Measurements from ENCODE around the gene H1-8. TPM values are rescaled to one million over a fixed set of nuclear protein-coding genes. Genes with fewer than 3 reads are reported as not detected.

H1-8 gene
- total RNA-seq, 1 experiment from 2014 or later = not detected

- H3K4me1 ChIP-seq (ENCODE audit: insufficient read depth, low read length) = no peaks in the 10 kb centered on the region; the same call in 1 of the 2 replicates
- BruUV-seq (replicated peaks) = no TSS peak
- intact Hi-C loops (cut with micrococcal nuclease) = no loop called here
Measured at GRCh38 chr3:129553171-129553570, 10.2 kb downstream of the H1-8 start.

GRCh38 chr3:129553719-129554118, 10.7 kb downstream of the H1-8 start:
- Histone ChIP-seq H3K27ac (ENCODE audit: low read length) (no peak overlapping the region), H3K4me2 (ENCODE audit: low read length) (no peak overlapping the region), H3K9me3 (ENCODE audit: low read length) (no peaks in the 10 kb centered on the region), H3F3A (ENCODE audit: low read length, unreplicated experiment) (no peaks in the 10 kb centered on the region), H3K27me3 (ENCODE audit: low read length) (no peaks in the 10 kb centered on the region), H3K79me2 (ENCODE audit: low read length) (no peaks in the 10 kb centered on the region), H3K36me3 (ENCODE audit: low read depth, low read length) (no peaks in the 10 kb centered on the region), H3K4me1 (ENCODE audit: insufficient read depth, low read length) (no peaks in the 10 kb centered on the region; the same call in 1 of the 2 replicates), H3K9ac (ENCODE audit: low read length) (no peak overlapping the region), H3K9me2 (replicated peaks; ENCODE audit: low read length) (no peaks in the 10 kb centered on the region), H2AFZ (ENCODE audit: low read length) (no peak overlapping the region), H4K20me1 (ENCODE audit: low read length) (no peaks in the 10 kb centered on the region), H3K4me3 (ENCODE audit: low read length) (no peak overlapping the region)
- intact Hi-C loops (cut with micrococcal nuclease) = no loop called here
- CTCF ChIA-PET = no interaction called here
- ATAC-seq (no peak), DNase-seq (no peak)
- BruUV-seq (replicated peaks) = no TSS peak
- POLR2A ChIA-PET (ENCODE audit: unreplicated experiment) = no interaction called here
- TF ChIP-seq EZH2 (IDR thresholded peaks at IDR 0.05; ENCODE audit: low read length, unreplicated experiment) (no peak), EZH2phosphoT487 (IDR thresholded peaks at IDR 0.05; ENCODE audit: borderline replicate concordance, low read length) (no peak), CTCF (conservative IDR thresholded peaks at IDR 0.05; ENCODE audit: low read depth, low read length) (no peak)

More at GRCh38 chr3:129553171-129553570, 10.2 kb downstream of the H1-8 start:
- CTCF ChIA-PET = no interaction called here
- Histone ChIP-seq H3K9ac (ENCODE audit: low read length) (no peak overlapping the region), H3F3A (ENCODE audit: low read length, unreplicated experiment) (no peaks in the 10 kb centered on the region), H3K4me2 (ENCODE audit: low read length) (no peak overlapping the region), H2AFZ (ENCODE audit: low read length) (no peak overlapping the region), H3K79me2 (ENCODE audit: low read length) (no peaks in the 10 kb centered on the region), H3K9me3 (ENCODE audit: low read length) (no peaks in the 10 kb centered on the region), H4K20me1 (ENCODE audit: low read length) (no peaks in the 10 kb centered on the region), H3K27ac (ENCODE audit: low read length) (no peak overlapping the region), H3K4me3 (ENCODE audit: low read length) (no peak overlapping the region), H3K27me3 (ENCODE audit: low read length) (no peaks in the 10 kb centered on the region), H3K36me3 (ENCODE audit: low read depth, low read length) (no peaks in the 10 kb centered on the region), H3K9me2 (replicated peaks; ENCODE audit: low read length) (no peaks in the 10 kb centered on the region)
- DNase-seq (no peak), ATAC-seq (no peak)
- POLR2A ChIA-PET (ENCODE audit: unreplicated experiment) = no interaction called here
- TF ChIP-seq EZH2 (IDR thresholded peaks at IDR 0.05; ENCODE audit: low read length, unreplicated experiment) = no peak
- no peak for TF ChIP-seq EZH2phosphoT487 (IDR thresholded peaks at IDR 0.05; ENCODE audit: borderline replicate concordance, low read length)
- no peak for TF ChIP-seq CTCF (conservative IDR thresholded peaks at IDR 0.05; ENCODE audit: low read depth, low read length)

- no peaks in the 10 kb centered on the region for H3K27me3 ChIP-seq (ENCODE audit: low read length)
- H3K9me3 ChIP-seq (ENCODE audit: low read length) = no peaks in the 10 kb centered on the region
- H3K4me1 ChIP-seq (ENCODE audit: insufficient read depth, low read length) = no peaks in the 10 kb centered on the region
- ChIA-PET CTCF (no interaction called here), POLR2A (ENCODE audit: unreplicated experiment) (no interaction called here)
- H4K20me1 ChIP-seq (ENCODE audit: low read length) = no peaks in the 10 kb centered on the region
- H3K27ac ChIP-seq (ENCODE audit: low read length) = no peak overlapping the region
- intact Hi-C loops (cut with micrococcal nuclease) = no loop called here
- H3K9me2 ChIP-seq (replicated peaks; ENCODE audit: low read length) = no peaks in the 10 kb centered on the region
- BruUV-seq (replicated peaks) = no TSS peak
- H3K4me2 ChIP-seq (ENCODE audit: low read length) = no peak overlapping the region
- H3K4me3 ChIP-seq (ENCODE audit: low read length) = no peak overlapping the region
- ATAC-seq = no peak
- no peaks in the 10 kb centered on the region for H3K36me3 ChIP-seq (ENCODE audit: low read depth, low read length)
- TF ChIP-seq CTCF (conservative IDR thresholded peaks at IDR 0.05; ENCODE audit: low read depth, low read length) (no peak), EZH2 (IDR thresholded peaks at IDR 0.05; ENCODE audit: low read length, unreplicated experiment) (no peak), EZH2phosphoT487 (IDR thresholded peaks at IDR 0.05; ENCODE audit: borderline replicate concordance, low read length) (no peak)
- no peaks in the 10 kb centered on the region for H3K79me2 ChIP-seq (ENCODE audit: low read length)
- no peak overlapping the region for H2AFZ ChIP-seq (ENCODE audit: low read length)
- H3K9ac ChIP-seq (ENCODE audit: low read length) = no peak overlapping the region
- DNase-seq = no peak
- no peaks in the 10 kb centered on the region for H3F3A ChIP-seq (ENCODE audit: low read length, unreplicated experiment)
Measured at GRCh38 chr3:129554356-129555152, 11.6 kb downstream of the H1-8 start.

Measured in PC-3 (cell line).